Spleen (tissue), 13 donors: ENCODE results near the gene NUDT8. TPM values are rescaled to one million over a fixed set of nuclear protein-coding genes. Genes with fewer than 3 reads are reported as not detected.

Experiments used
- DNase-seq: peaks from one replicate; pipeline ENCODE4 v3.0.0-alpha.2; 2020
- H3K27ac ChIP-seq, 8 donors: fragments of 200-600 bp; sonication (generic) in 7 of 8; 1 replicate in 4 of 8; 2 replicates in 4 of 8; pipeline versions ENCODE4 v1.5.0 to v1.8.0; 2016 to 2021; ENCODE audit warnings: inconsistent platforms in 4 of 8, mild to moderate bottlenecking in 4 of 8, moderate library complexity in 1 of 8
- H3K27me3 ChIP-seq, 7 donors: fragments of 200-600 bp; sonication (generic) in 6 of 7; replicated peaks in 1 of 7; 1 replicate in 4 of 7; 2 replicates in 3 of 7; pipeline versions ENCODE4 v1.5.0 to v1.8.0; 2016 to 2021; ENCODE audit warnings: inconsistent platforms in 3 of 7, mild to moderate bottlenecking in 1 of 7
- H3K36me3 ChIP-seq, 6 donors: fragments of 200-600 bp; sonication (generic) in 5 of 6; 1 replicate in 4 of 6; 2 replicates in 2 of 6; pipeline versions ENCODE4 v1.5.0 to v1.8.0; 2016 to 2021; ENCODE audit warnings: inconsistent platforms in 2 of 6
- H3K4me1 ChIP-seq, 6 donors: fragments of 200-600 bp; sonication (generic) in 5 of 6; 1 replicate in 3 of 6; 2 replicates in 3 of 6; pipeline versions ENCODE4 v1.5.0 to v1.8.0; 2016 to 2021; ENCODE audit warnings: inconsistent platforms in 3 of 6
- H3K4me3 ChIP-seq, 8 donors: fragments of 200-600 bp; sonication (generic) in 7 of 8; 1 replicate in 4 of 8; 2 replicates in 4 of 8; pipeline versions ENCODE4 v1.5.0 to v1.8.0; 2016 to 2021; ENCODE audit warnings: inconsistent platforms in 4 of 8, mild to moderate bottlenecking in 4 of 8, moderate library complexity in 2 of 8
- H3K9me3 ChIP-seq, 8 donors: fragments of 200-600 bp; sonication (generic) in 7 of 8; 1 replicate in 4 of 8; 2 replicates in 4 of 8; pipeline versions ENCODE4 v1.5.0 to v1.8.0; 2016 to 2021; ENCODE audit warnings: inconsistent platforms in 4 of 8
- POLR2A ChIP-seq, 3 donors: fragments of 450-650 bp; IDR thresholded peaks; one replicate each; pipeline ENCODE4 v1.5.1; 2017; ENCODE audit warnings: antibody characterized with exemption in 3 of 3, mild to moderate bottlenecking in 1 of 3
- POLR2AphosphoS5 ChIP-seq, 3 donors: sonication (generic); formaldehyde crosslinking; IDR thresholded peaks; one replicate each; pipeline ENCODE4 v1.5.1; 2017; ENCODE audit warnings: antibody characterized with exemption in 3 of 3
- WGBS, 5 donors: extraction: QIAGEN DNeasy Blood & Tissue Kit in 3 of 5; methylation state at CpG; one replicate each; pipeline versions ENCODE4 v1.1.5 to v1.1.7; 2013 to 2018; 5-methylcytosine and 5-hydroxymethylcytosine counted together
- intact Hi-C: fragments of 100-400 bp; cut with DNase I; formaldehyde crosslinking; loops from one replicate; pipeline ENCODE4 v1.15.0; 2023; ENCODE audit warnings: low total_unique reads
- long read RNA-seq, 2 donors: transcript quantifications; one replicate each; lab custom pipeline, GENCODE V29; 2026
- polyA plus RNA-seq, 3 donors: library from polyadenylated mRNA; stranded (reverse); fragments of 200-250 nt; gene quantifications; one replicate each; pipeline ENCODE4 v1.2.1, GENCODE V29; 2013
- total RNA-seq, 7 donors: library from RNA; depleted of rRNA in 3 of 7; stranded (reverse); fragments of >200 nt in 3 of 7; fragmentation: NEBNext Ultra II Directional in 4 of 7; extraction: Animal tissue kit (Norgen Biotek cat#: 25700) in 4 of 7; gene quantifications; one replicate each; pipeline versions ENCODE4 v1.1.0 to v1.2.1, GENCODE V29; 2016 to 2021
- TF ChIP-seq, protein P1 (sequence below), 11 experiments: fragments of 200-600 bp in 7 of 11; fragments of 450-650 bp in 4 of 11; sonication (generic) in 4 of 11; IDR thresholded peaks in 8 of 11; conservative IDR thresholded peaks in 3 of 11; 1 replicate in 7 of 11; 2 replicates in 4 of 11; pipeline versions ENCODE4 v1.4.0 to v1.8.0; 2016 to 2021; ENCODE audit warnings: antibody characterized with exemption in 11 of 11, inconsistent platforms in 4 of 11, mild to moderate bottlenecking in 1 of 11
- donor health status: healthy with polysubstance abuse.
- donor health status: DM: no; HTN: no; CAD: no; lungs with moderate emphysema.
- donor health status: DM: no; HTN: no; CAD: no.
- donor health status: Bipolar disorder and iron deficiency.
- donor health status: healthy.
- donor health status: DM: no; HTN: no; CAD: no.
- donor health status: DM: yes; HTN: yes; CAD: no.

NUDT8 gene, protein sequence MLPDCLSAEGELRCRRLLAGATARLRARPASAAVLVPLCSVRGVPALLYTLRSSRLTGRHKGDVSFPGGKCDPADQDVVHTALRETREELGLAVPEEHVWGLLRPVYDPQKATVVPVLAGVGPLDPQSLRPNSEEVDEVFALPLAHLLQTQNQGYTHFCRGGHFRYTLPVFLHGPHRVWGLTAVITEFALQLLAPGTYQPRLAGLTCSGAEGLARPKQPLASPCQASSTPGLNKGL
- total RNA-seq (1 to 10 TPM; 2.7 to 7.9 (median 5.8) TPM), polyA plus RNA-seq (1 to 10 TPM; 5.4 to 9.2 (median 6.5) TPM)
- long read RNA-seq, donor 1, partial matches to known transcripts, result 0 of 1 reads
- long read RNA-seq, donor 1, other reads (novel, unspliced or antisense), result 0 of 1 reads
- long read RNA-seq, donor 2, partial matches to known transcripts, result 0 of 2 reads
- long read RNA-seq, donor 2, other reads (novel, unspliced or antisense), result 0 of 2 reads

DNA sequence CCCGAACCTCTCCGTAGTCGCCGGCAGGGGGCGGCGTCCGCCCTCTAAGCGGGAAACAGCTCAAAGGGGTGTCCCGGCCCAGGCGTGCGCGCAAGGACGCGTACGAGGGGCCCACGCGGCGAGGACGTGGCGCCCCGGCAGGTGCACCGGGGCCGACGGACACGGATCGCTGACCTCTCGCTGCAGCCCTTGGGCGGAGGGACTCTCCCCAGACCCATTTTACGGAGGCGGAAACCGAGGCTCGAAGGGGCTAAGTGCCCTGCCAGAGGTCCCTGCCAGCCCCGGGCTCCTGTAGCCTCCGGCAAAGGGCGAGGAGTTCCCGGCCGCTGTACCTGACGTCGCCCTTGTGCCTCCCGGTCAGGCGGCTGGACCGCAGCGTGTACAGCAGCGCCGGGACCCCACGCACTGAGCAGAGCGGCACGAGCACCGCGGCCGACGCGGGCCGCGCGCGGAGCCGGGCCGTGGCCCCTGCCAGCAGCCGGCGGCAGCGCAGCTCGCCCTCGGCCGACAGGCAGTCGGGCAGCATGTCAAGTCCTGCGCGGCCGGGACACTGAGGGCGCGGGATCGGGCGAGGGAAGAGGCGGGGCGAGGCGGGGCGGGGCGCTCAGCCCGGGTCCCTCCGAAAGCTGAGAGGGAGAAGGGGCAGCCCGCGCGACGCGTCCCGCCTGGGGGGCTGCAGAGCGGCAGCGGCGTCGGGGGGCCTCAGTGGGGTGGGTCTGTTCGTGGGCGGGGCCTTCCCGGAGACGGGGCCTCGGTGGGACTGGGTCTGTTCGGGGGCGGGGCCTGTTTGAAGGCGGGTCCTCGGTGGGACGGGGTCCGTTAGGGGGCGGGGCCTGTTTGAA is at the start of gene NUDT8:
Gene NUDT8, minus strand, starts transcription at position 552 of the 842 bp plus-strand sequence. Its CDS starts 26 bp downstream, at position 526.
- Histone ChIP-seq H3K4me3 (peak within 1 kb of the TSS; percentile 46 to 77 (median 70)), H3K27me3 (no peaks in the 10 kb centered on the region), H3K9me3 (no peaks in the 10 kb centered on the region), H3K4me1 (peaks cover 7 to 25% (median 20%) of the 10 kb centered on the region in 6 donors), H3K36me3 (no peaks in the 10 kb centered on the region), H3K27ac (peak within 1 kb of the TSS; percentile 87 to 95 (median 91))
- peak; percentile 98 for DNase-seq
- WGBS, 5 donors, result 0 to 1% (median 1%) methylated on average over 31 to 102 of the region's 102 CpGs
- intact Hi-C loops, result no loop called here
- TF ChIP-seq POLR2A (IDR thresholded peaks at IDR 0.05), result peak in 1 of 3 donors; percentile 18
- TF ChIP-seq POLR2AphosphoS5 (IDR thresholded peaks at IDR 0.05), result peak; percentile 66 to 80 (median 68)
- TF ChIP-seq, protein P1, sequence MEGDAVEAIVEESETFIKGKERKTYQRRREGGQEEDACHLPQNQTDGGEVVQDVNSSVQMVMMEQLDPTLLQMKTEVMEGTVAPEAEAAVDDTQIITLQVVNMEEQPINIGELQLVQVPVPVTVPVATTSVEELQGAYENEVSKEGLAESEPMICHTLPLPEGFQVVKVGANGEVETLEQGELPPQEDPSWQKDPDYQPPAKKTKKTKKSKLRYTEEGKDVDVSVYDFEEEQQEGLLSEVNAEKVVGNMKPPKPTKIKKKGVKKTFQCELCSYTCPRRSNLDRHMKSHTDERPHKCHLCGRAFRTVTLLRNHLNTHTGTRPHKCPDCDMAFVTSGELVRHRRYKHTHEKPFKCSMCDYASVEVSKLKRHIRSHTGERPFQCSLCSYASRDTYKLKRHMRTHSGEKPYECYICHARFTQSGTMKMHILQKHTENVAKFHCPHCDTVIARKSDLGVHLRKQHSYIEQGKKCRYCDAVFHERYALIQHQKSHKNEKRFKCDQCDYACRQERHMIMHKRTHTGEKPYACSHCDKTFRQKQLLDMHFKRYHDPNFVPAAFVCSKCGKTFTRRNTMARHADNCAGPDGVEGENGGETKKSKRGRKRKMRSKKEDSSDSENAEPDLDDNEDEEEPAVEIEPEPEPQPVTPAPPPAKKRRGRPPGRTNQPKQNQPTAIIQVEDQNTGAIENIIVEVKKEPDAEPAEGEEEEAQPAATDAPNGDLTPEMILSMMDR (IDR thresholded peaks at IDR 0.05 in 8 of 11, conservative IDR thresholded peaks at IDR 0.05 in 3 of 11), result peak; percentile 42 to 98 (median 92)

DNA sequence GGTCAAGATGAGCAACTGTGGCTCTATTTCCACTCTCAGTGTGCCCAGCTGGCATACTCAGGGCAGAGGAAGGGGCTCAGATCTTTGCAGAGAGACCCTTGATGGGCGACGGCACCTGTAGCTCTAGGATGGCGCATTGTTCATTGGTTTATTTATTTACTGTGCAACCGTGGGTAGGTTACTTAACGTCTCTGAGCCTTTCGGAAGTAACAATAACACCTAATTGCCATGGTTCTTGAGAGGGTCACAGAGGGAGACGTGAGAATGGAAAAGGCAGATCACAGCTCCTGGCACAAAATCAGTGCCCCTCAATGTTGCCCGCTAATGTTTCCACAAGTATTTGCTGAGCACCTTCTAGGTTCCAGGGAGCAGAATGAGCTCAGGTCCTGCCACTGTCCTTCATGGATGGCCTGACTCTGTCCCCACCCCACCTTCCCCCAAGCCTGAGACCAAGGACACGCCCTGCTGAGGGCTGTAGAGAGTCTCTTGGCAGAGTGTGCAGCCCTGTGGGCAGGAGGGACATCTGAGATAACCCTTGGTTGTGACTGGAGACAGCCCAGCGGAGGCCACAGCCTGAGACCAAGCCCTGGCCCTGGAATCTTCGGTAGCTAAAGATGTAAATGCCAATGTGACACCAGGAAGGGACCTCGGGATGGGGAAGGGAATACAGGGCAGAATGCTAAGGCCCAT is 45.5 kb upstream of the NUDT8 start:
- intact Hi-C loops, result no loop called here
- Histone ChIP-seq H3K27me3 (peaks cover 0 to 52% (median 5%) of the 10 kb centered on the region in 7 donors), H3K4me3 (no peak overlapping the region), H3K9me3 (peaks cover 0 to 11% (median 0%) of the 10 kb centered on the region in 8 donors), H3K27ac (no peak overlapping the region), H3K36me3 (no peaks in the 10 kb centered on the region), H3K4me1 (no peaks in the 10 kb centered on the region)
- TF ChIP-seq POLR2A (IDR thresholded peaks at IDR 0.05), result no peak
- TF ChIP-seq, protein P1 (IDR thresholded peaks at IDR 0.05 in 8 of 11, conservative IDR thresholded peaks at IDR 0.05 in 3 of 11), result no peak
- no peak for TF ChIP-seq POLR2AphosphoS5 (IDR thresholded peaks at IDR 0.05)
- 88 to 96% (median 90%) methylated on average over 12 of the region's 12 CpGs for WGBS, 5 donors
- no peak for DNase-seq

DNA sequence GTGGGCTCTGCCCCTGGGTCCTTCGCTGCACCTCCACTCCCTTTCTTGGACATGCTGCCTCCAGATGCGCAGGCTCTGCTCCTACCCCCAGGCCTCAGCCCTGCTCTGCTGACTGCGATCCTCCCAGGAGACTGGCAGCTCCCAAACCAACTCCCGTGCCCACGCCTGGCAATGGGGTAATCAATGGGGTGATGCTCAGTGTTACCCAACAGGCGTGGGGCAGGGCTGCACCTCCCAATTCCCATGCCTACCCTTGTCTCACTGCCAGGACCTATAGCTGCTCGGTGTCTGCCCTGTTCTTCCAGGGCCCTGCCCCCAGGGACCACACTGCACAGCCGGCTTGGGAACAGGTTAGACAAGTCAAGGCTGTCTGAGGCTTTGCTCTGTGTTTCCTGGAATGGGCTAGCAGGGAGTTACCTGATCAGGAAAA is 44.7 kb upstream of the NUDT8 start, which contains the start of gene ALDH3B2:
Gene ALDH3B2, minus strand, starts transcription at position 182 of the 430 bp plus-strand sequence. CDS start 7,688 bp downstream, outside the sequence.
- intact Hi-C loops, result no loop called here
- WGBS, 5 donors, result 81 to 92% (median 87%) methylated on average over 8 of the region's 8 CpGs

More for the DNA sequence above, 44.7 kb upstream of the NUDT8 start, which contains the start of gene ALDH3B2:
- Histone ChIP-seq H3K9me3 (peaks cover 0 to 11% (median 0%) of the 10 kb centered on the region in 8 donors), H3K4me3 (no peak within 1 kb of the TSS), H3K27ac (no peak within 1 kb of the TSS), H3K27me3 (peaks cover 0 to 52% (median 5%) of the 10 kb centered on the region in 7 donors), H3K4me1 (no peaks in the 10 kb centered on the region), H3K36me3 (no peaks in the 10 kb centered on the region)
- DNase-seq, result no peak
- TF ChIP-seq POLR2AphosphoS5 (IDR thresholded peaks at IDR 0.05) (no peak), POLR2A (IDR thresholded peaks at IDR 0.05) (no peak)
- TF ChIP-seq, protein P1 (IDR thresholded peaks at IDR 0.05 in 8 of 11, conservative IDR thresholded peaks at IDR 0.05 in 3 of 11), result no peak
